Activated naive CD8-positive, alpha-beta T cell treated with anti-CD3 and anti-CD28 coated beads for 36 hours (primary cell): ENCODE results near the gene SMARCD2. TPM values are rescaled to one million over a fixed set of nuclear protein-coding genes. Genes with fewer than 3 reads are reported as not detected.

ENCODE experiments used
- total RNA-seq, 2 experiments: library from RNA; stranded (reverse); gene quantifications; one replicate each; pipeline ENCODE4 v1.2.3, GENCODE V29; 2021

The SMARCD2 gene
- total RNA-seq, 2 experiments from 2014 or later = 91.6 to 93.5 TPM

Other genes with a start within 250 kb of the SMARCD2 start
- gene TACO1, start 241.8 kb downstream of the SMARCD2 start, total RNA-seq = 10 to 100 TPM; 38.3 to 39.6 TPM
- gene MAP3K3, start 220.3 kb downstream of the SMARCD2 start, total RNA-seq = 10 to 100 TPM; 20.1 to 20.8 TPM
- 100 to 1,000 TPM; 173 to 179 TPM for gene LIMD2, start 142.6 kb downstream of the SMARCD2 start, total RNA-seq
- gene STRADA, start 100.9 kb downstream of the SMARCD2 start, total RNA-seq = 10 to 100 TPM; 39.1 to 40.9 TPM
- 10 to 100 TPM; 91.6 to 93.5 TPM for gene CCDC47, start 69.1 kb downstream of the SMARCD2 start, total RNA-seq
- 100 to 1,000 TPM; 105 to 107 TPM for gene DDX42, start 68.5 kb downstream of the SMARCD2 start, total RNA-seq
- gene PSMC5, start 15.3 kb downstream of the SMARCD2 start, total RNA-seq = 100 to 1,000 TPM; 178 to 187 TPM
- 10 to 100 TPM; 91.2 to 91.5 TPM for gene FTSJ3, start 15.0 kb downstream of the SMARCD2 start, total RNA-seq
- gene CSH2, start 31.0 kb upstream of the SMARCD2 start, total RNA-seq = not detected
- gene GH2, start 39.3 kb upstream of the SMARCD2 start, total RNA-seq = not detected
- gene CSH1, start 53.9 kb upstream of the SMARCD2 start, total RNA-seq = not detected
- not detected for gene CSHL1, start 68.6 kb upstream of the SMARCD2 start, total RNA-seq
- not detected for gene GH1, start 76.2 kb upstream of the SMARCD2 start, total RNA-seq
- 10 to 100 TPM; 28.8 to 30.5 TPM for gene CD79B, start 89.6 kb upstream of the SMARCD2 start, total RNA-seq
- under 1 TPM; 0.14 to 0.31 TPM for gene SCN4A, start 130.2 kb upstream of the SMARCD2 start, total RNA-seq
- under 1 TPM; 0.36 to 0.93 TPM for gene PRR29, start 155.7 kb upstream of the SMARCD2 start, total RNA-seq
- 10 to 100 TPM; 52.9 to 54.5 TPM for gene ICAM2, start 177.9 kb upstream of the SMARCD2 start, total RNA-seq